Caco-2 (cell line): Measurements from ENCODE around the gene KRT80. TPM values are rescaled to one million over a fixed set of nuclear protein-coding genes. Genes with fewer than 3 reads are reported as not detected.

Experiments used
- BruUV-seq: library from RNA; stranded (reverse); fragments of 400-500 nt; replicated peaks from 2 replicates; lab custom pipeline; 2021; lab: Mats Ljungman, UMichigan
- CTCF ChIA-PET: fragments of 300-600 bp; sonication (Branson Sonifier 250); formaldehyde crosslinking; loops from one replicate; lab custom pipeline; 2022; ENCODE audit warnings: antibody characterized with exemption; lab: Charles Lee
- POLR2A ChIA-PET: fragments of 300-600 bp; sonication (Branson Sonifier 250); formaldehyde crosslinking; loops from one replicate; lab custom pipeline; 2022; ENCODE audit warnings: antibody characterized with exemption; lab: Charles Lee
- DNase-seq, 2 experiments: peaks; one replicate each; pipeline versions ENCODE4 v3.0.0 to v3.0.0-alpha.2; 2020 to 2022
- H3K27me3 ChIP-seq: replicated peaks from 2 replicates; pipeline ENCODE4 v1.6.0; 2011; ENCODE audit warnings: low read length; ENCODE audit not compliant: control insufficient read depth, insufficient read depth
- H3K36me3 ChIP-seq: 2 replicates; pipeline ENCODE4 v1.5.1; 2011; ENCODE audit warnings: low read length; ENCODE audit not compliant: control insufficient read depth, insufficient read depth
- H3K4me1 ChIP-seq: fragments of 250-450 bp; sonication (Bioruptor Pico); 2 replicates; pipeline ENCODE4 v1.5.1; 2020; ENCODE audit warnings: mild to moderate bottlenecking
- H3K4me3 ChIP-seq: 2 replicates; pipeline ENCODE4 v1.5.1; 2011; ENCODE audit warnings: low read depth, mild to moderate bottlenecking, control low read depth, low read length
- H3K9me3 ChIP-seq: fragments of 250-450 bp; sonication (Bioruptor Pico); 2 replicates; pipeline ENCODE4 v1.5.1; 2020; ENCODE audit warnings: mild to moderate bottlenecking, moderate library complexity
- H3K27ac Mint-ChIP-seq: one replicate; pipeline ENCODE4 v1.8.0; 2022; ENCODE audit warnings: mixed read lengths; ENCODE audit not compliant: unreplicated experiment
- H3K27me3 Mint-ChIP-seq: one replicate; pipeline ENCODE4 v1.8.0; 2022; ENCODE audit warnings: mixed read lengths; ENCODE audit not compliant: insufficient read depth, unreplicated experiment
- H3K36me3 Mint-ChIP-seq: one replicate; pipeline ENCODE4 v1.8.0; 2022; ENCODE audit warnings: mild to moderate bottlenecking, mixed read lengths; ENCODE audit not compliant: insufficient read depth, unreplicated experiment
- H3K4me1 Mint-ChIP-seq: one replicate; pipeline ENCODE4 v1.8.0; 2022; ENCODE audit warnings: low read depth, mixed read lengths; ENCODE audit not compliant: unreplicated experiment
- H3K4me3 Mint-ChIP-seq: one replicate; pipeline ENCODE4 v1.8.0; 2022; ENCODE audit warnings: mild to moderate bottlenecking, moderate library complexity, mixed read lengths; ENCODE audit not compliant: unreplicated experiment
- H3K9me3 Mint-ChIP-seq: one replicate; pipeline ENCODE4 v1.8.0; 2022; ENCODE audit warnings: mixed read lengths; ENCODE audit not compliant: unreplicated experiment
- CTCF ChIP-seq, 2 experiments: fragments of 200-600 bp in 1 of 2; IDR thresholded peaks; 1 replicate in 1 of 2; 2 replicates in 1 of 2; pipeline versions ENCODE4 v1.5.1 to v1.8.0; 2011 to 2022; ENCODE audit warnings: antibody characterized with exemption in 1 of 2, control low read depth in 1 of 2, inconsistent platforms in 1 of 2, low read depth in 1 of 2, low read length in 1 of 2, mild to moderate bottlenecking in 1 of 2, moderate library complexity in 1 of 2; ENCODE audit not compliant: insufficient read depth in 1 of 2, severe bottlenecking in 1 of 2, unreplicated experiment in 1 of 2
- intact Hi-C: fragments of 100-400 bp; cut with micrococcal nuclease; formaldehyde crosslinking; loops from one replicate; pipeline ENCODE4 v1.10.0; 2022; ENCODE audit not compliant: unreplicated experiment
- total RNA-seq: library from RNA; stranded (reverse); gene quantifications from 2 replicates; pipeline ENCODE4 v1.2.3, GENCODE V29; 2022

Gene KRT80
- total RNA-seq, 1 experiment from 2014 or later, result 0.29 TPM

GRCh38 chr12:52232203-52232673 lies 40.4 kb upstream of the KRT80 start:
- no peaks in the 10 kb centered on the region for H3K9me3 ChIP-seq
- H3K36me3 ChIP-seq, result no peaks in the 10 kb centered on the region
- H3K27ac Mint-ChIP-seq, result peak overlapping the region; percentile 18
- peaks cover 54% of the 10 kb centered on the region for H3K4me1 ChIP-seq
- peak overlapping the region; percentile 61 for H3K4me3 Mint-ChIP-seq
- intact Hi-C loops, result no loop called here
- H3K27me3 Mint-ChIP-seq, result no peaks in the 10 kb centered on the region
- DNase-seq, result no peak
- no peaks in the 10 kb centered on the region for H3K27me3 ChIP-seq
- ChIA-PET CTCF (no interaction called here), POLR2A (no interaction called here)
- peaks cover 5% of the 10 kb centered on the region for H3K36me3 Mint-ChIP-seq
- no TSS peak for BruUV-seq
- TF ChIP-seq CTCF (IDR thresholded peaks at IDR 0.05; ENCODE audit: insufficient read depth in 1 of 2, low read depth in 1 of 2, low read length in 1 of 2, severe bottlenecking in 1 of 2, unreplicated experiment in 1 of 2), result no peak
- peaks cover 10% of the 10 kb centered on the region for H3K9me3 Mint-ChIP-seq
- peaks cover 42% of the 10 kb centered on the region for H3K4me1 Mint-ChIP-seq
- no peak overlapping the region for H3K4me3 ChIP-seq

- H3K4me3 Mint-ChIP-seq, result peak overlapping the region; percentile 61
- Histone ChIP-seq H3K9me3 (no peaks in the 10 kb centered on the region), H3K4me3 (no peak overlapping the region), H3K4me1 (peaks cover 57% of the 10 kb centered on the region), H3K36me3 (no peaks in the 10 kb centered on the region), H3K27me3 (no peaks in the 10 kb centered on the region)
- intact Hi-C loops, result no loop called here
- peak overlapping the region; percentile 18 for H3K27ac Mint-ChIP-seq
- H3K27me3 Mint-ChIP-seq, result no peaks in the 10 kb centered on the region
- peaks cover 5% of the 10 kb centered on the region for H3K36me3 Mint-ChIP-seq
- no peak for DNase-seq
- no TSS peak for BruUV-seq
- ChIA-PET CTCF (no interaction called here), POLR2A (no interaction called here)
- H3K9me3 Mint-ChIP-seq, result peaks cover 10% of the 10 kb centered on the region
- peaks cover 48% of the 10 kb centered on the region for H3K4me1 Mint-ChIP-seq
- TF ChIP-seq CTCF (IDR thresholded peaks at IDR 0.05; ENCODE audit: insufficient read depth in 1 of 2, low read depth in 1 of 2, low read length in 1 of 2, severe bottlenecking in 1 of 2, unreplicated experiment in 1 of 2), result no peak
These were observed 39.7 kb upstream of the KRT80 start for GRCh38 chr12:52231305-52232202.

- no peak for TF ChIP-seq CTCF (IDR thresholded peaks at IDR 0.05; ENCODE audit: insufficient read depth in 1 of 2, low read depth in 1 of 2, low read length in 1 of 2, severe bottlenecking in 1 of 2, unreplicated experiment in 1 of 2)
- H3K27me3 Mint-ChIP-seq, result no peaks in the 10 kb centered on the region
- ChIA-PET CTCF (interaction anchor here (1.1 kb wide), 1 partner anchor 51 kb away, joined by 3 read pairs; no protein-coding TSS in a partner anchor), POLR2A (no interaction called here)
- H3K9me3 Mint-ChIP-seq, result peaks cover 10% of the 10 kb centered on the region
- peak; percentile 58 to 73 for DNase-seq
- H3K36me3 Mint-ChIP-seq, result peaks cover 5% of the 10 kb centered on the region
- no peaks in the 10 kb centered on the region for H3K27me3 ChIP-seq
- H3K9me3 ChIP-seq, result no peaks in the 10 kb centered on the region
- H3K4me1 ChIP-seq, result peaks cover 57% of the 10 kb centered on the region
- H3K4me1 Mint-ChIP-seq, result peaks cover 49% of the 10 kb centered on the region
- peak overlapping the region; percentile 60 for H3K27ac Mint-ChIP-seq
- no peak overlapping the region for H3K4me3 ChIP-seq
- no peaks in the 10 kb centered on the region for H3K36me3 ChIP-seq
- no TSS peak for BruUV-seq
- intact Hi-C loops, result no loop called here
- H3K4me3 Mint-ChIP-seq, result no peak overlapping the region
These were observed 38.8 kb upstream of the KRT80 start for GRCh38 chr12:52230364-52231281.
